ENCODE results near the gene ZBTB16. TPM values are rescaled to one million over a fixed set of nuclear protein-coding genes. Genes with fewer than 3 reads are reported as not detected.

The ZBTB16 gene
- total and polyA plus RNA-seq, 2 of the 13 experiments (the other 11 are each of a cell fraction or from before 2014, with no cell fraction given), result not detected

DNA sequence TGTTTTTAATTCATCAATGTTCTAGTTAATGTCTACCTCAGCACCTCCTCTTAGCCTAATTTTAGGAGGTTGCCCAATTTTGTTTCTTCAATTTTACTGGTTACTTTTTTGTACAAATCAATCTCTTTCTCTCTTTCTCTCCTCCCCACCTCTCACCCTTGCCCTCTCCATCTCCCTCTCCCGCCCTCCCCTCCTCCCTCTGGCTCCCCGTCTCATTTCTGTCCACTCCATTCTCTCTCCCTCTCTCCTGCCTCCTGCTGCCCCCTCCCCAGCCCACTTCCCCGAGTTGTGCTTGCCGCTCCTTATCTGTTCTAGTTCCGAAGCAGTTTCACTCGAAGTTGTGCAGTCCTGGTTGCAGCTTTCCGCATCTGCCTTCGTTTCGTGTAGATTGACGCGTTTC, 195.8 kb downstream of the ZBTB16 start:
- intact Hi-C loops (cut with micrococcal nuclease; ENCODE audit: unreplicated experiment), result no loop called here
- H3K4me1 ChIP-seq (ENCODE audit: insufficient read depth, low read length), result peaks cover 16% of the 10 kb centered on the region
- no TSS peak for BruUV-seq (replicated peaks)
- H3K4me2 ChIP-seq (ENCODE audit: low read depth, low read length), result no peak overlapping the region
- WGBS (ENCODE audit: low lambda C conversion rate), result 64% methylated on average over 11 of the region's 11 CpGs
- no peak for TF ChIP-seq ZBTB20 (CRISPR knock-in tag; IDR thresholded peaks at IDR 0.05; ENCODE audit: borderline replicate concordance, low read depth)
- TF ChIP-seq ELF1 (CRISPR knock-in tag; IDR thresholded peaks at IDR 0.05), result no peak
- no peak for TF ChIP-seq ZNF776 (CRISPR knock-in tag; IDR thresholded peaks at IDR 0.05)
- no peak for TF ChIP-seq ZNF138 (CRISPR knock-in tag; IDR thresholded peaks at IDR 0.05; ENCODE audit: low read depth)
- TF ChIP-seq CENPT (CRISPR knock-in tag; IDR thresholded peaks at IDR 0.05; ENCODE audit: low read depth), result no peak
- no peak for TF ChIP-seq ZNF562 (CRISPR knock-in tag; IDR thresholded peaks at IDR 0.05; ENCODE audit: borderline replicate concordance)
- no peak for TF ChIP-seq SKI (IDR thresholded peaks at IDR 0.05; ENCODE audit: partially characterized antibody)
- TF ChIP-seq, protein P1, sequence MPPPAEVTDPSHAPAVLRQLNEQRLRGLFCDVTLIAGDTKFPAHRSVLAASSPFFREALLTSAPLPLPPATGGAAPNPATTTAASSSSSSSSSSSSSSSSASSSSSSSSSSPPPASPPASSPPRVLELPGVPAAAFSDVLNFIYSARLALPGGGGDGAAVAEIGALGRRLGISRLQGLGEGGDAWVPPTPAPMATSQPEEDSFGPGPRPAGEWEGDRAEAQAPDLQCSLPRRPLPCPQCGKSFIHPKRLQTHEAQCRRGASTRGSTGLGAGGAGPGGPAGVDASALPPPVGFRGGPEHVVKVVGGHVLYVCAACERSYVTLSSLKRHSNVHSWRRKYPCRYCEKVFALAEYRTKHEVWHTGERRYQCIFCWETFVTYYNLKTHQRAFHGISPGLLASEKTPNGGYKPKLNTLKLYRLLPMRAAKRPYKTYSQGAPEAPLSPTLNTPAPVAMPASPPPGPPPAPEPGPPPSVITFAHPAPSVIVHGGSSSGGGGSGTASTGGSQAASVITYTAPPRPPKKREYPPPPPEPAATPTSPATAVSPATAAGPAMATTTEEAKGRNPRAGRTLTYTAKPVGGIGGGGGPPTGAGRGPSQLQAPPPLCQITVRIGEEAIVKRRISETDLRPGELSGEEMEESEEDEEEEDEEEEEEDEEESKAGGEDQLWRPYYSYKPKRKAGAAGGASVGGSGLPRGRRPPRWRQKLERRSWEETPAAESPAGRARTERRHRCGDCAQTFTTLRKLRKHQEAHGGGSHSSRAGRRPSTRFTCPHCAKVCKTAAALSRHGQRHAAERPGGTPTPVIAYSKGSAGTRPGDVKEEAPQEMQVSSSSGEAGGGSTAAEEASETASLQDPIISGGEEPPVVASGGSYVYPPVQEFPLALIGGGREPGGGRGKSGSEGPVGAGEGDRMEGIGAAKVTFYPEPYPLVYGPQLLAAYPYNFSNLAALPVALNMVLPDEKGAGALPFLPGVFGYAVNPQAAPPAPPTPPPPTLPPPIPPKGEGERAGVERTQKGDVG (CRISPR knock-in tag; IDR thresholded peaks at IDR 0.05; ENCODE audit: borderline replicate concordance), result no peak
- no peak for TF ChIP-seq ZNF777 (CRISPR knock-in tag; IDR thresholded peaks at IDR 0.05)
- TF ChIP-seq HNRNPLL (IDR thresholded peaks at IDR 0.05; ENCODE audit: low read depth, low read length, poor library complexity, severe bottlenecking), result no peak
- TF ChIP-seq ZNF672 (CRISPR knock-in tag; IDR thresholded peaks at IDR 0.05), result no peak
- no peak for TF ChIP-seq GFI1 (CRISPR knock-in tag; IDR thresholded peaks at IDR 0.05; ENCODE audit: borderline replicate concordance)
- no peak for TF ChIP-seq MED1 (CRISPR knock-in tag; IDR thresholded peaks at IDR 0.05)
- no peak for TF ChIP-seq SP140L (CRISPR knock-in tag; IDR thresholded peaks at IDR 0.05; ENCODE audit: borderline replicate concordance)
- TF ChIP-seq ATAD3A (CRISPR knock-in tag; IDR thresholded peaks at IDR 0.05), result no peak
- TF ChIP-seq NKX3-1 (CRISPR knock-in tag; IDR thresholded peaks at IDR 0.05), result no peak
- no peak for TF ChIP-seq PCBP2 (optimal IDR thresholded peaks at IDR 0.05; ENCODE audit: low read depth, low read length, poor library complexity, severe bottlenecking)
- TF ChIP-seq NR2F1 (CRISPR knock-in tag; IDR thresholded peaks at IDR 0.05), result no peak
- no peak for TF ChIP-seq CBX5 (CRISPR knock-in tag; IDR thresholded peaks at IDR 0.05; ENCODE audit: borderline replicate concordance)
- TF ChIP-seq FOSL1 (CRISPR knock-in tag; IDR thresholded peaks at IDR 0.05; ENCODE audit: borderline replicate concordance), result no peak
- no peaks in the 10 kb centered on the region for H3K36me3 ChIP-seq (replicated peaks in 1 of 2; ENCODE audit: control insufficient read depth in 1 of 2, insufficient read depth in 2 of 2, low read length in 2 of 2)
- no peak overlapping the region for H3K27ac ChIP-seq (ENCODE audit: extremely low read length, insufficient read depth, low read length)
- H3K9ac ChIP-seq (ENCODE audit: insufficient read depth, low read depth, low read length), result no peak overlapping the region
- FAIRE-seq (no peak), ATAC-seq (no peak), DNase-seq (ENCODE audit: low spot score) (no peak)
- no peaks in the 10 kb centered on the region for H3K79me2 ChIP-seq (ENCODE audit: insufficient read depth, low read length)
- H4K20me1 ChIP-seq (ENCODE audit: insufficient read depth, low read length), result no peaks in the 10 kb centered on the region
- H3K27me3 ChIP-seq (ENCODE audit: control insufficient read depth in 1 of 2, insufficient read depth in 2 of 2, low read length in 2 of 2), result peaks cover 4 to 31% of the 10 kb centered on the region in 2 experiments; a peak in 3 of 5 replicates
- H3K4me3 ChIP-seq (replicated peaks in 1 of 3; ENCODE audit: insufficient read depth in 1 of 3, low read depth in 2 of 3, low read length in 3 of 3), result no peak overlapping the region
- H2AFZ ChIP-seq (ENCODE audit: low read length), result no peak overlapping the region
- ChIA-PET POLR2A (no interaction called here), CTCF (ENCODE audit: low intra/inter-chr PET ratio, low total read pairs) (no interaction called here)
- in situ Hi-C loops (cut with HindIII; ENCODE audit: extremely low pct_ligation_motif_present, low pct_unique_long_range_greater_than_20kb), result loop anchor here (25.0 kb wide), 1 partner anchor 443 kb away; no protein-coding TSS in a partner anchor
- H3K9me3 ChIP-seq (ENCODE audit: low read length), result no peaks in the 10 kb centered on the region

Measured in HepG2 (cell line).